ENCODE measurements around the gene CHCHD2. TPM values are rescaled to one million over a fixed set of nuclear protein-coding genes. Genes with fewer than 3 reads are reported as not detected.
"Not testable (repeated sequence)": the region's sequence is repeated elsewhere in the genome, so short reads cannot be mapped to it uniquely, and the experiment has no call there.

The CHCHD2 gene
- polyA plus RNA-seq, 1 donor, result 342 TPM

- H3K4me1 ChIP-seq (ENCODE audit: control insufficient read depth, insufficient read depth, low read length); H3K9me3 ChIP-seq (ENCODE audit: control insufficient read depth, low read depth, low read length); H3K27ac ChIP-seq (ENCODE audit: low read length); DNase-seq; H3K36me3 ChIP-seq (ENCODE audit: control insufficient read depth, insufficient read depth, low read length); H3K4me3 ChIP-seq (ENCODE audit: low read length): not testable (repeated sequence)
- no CpG with 5 or more reads among the region's 3 CpGs for WGBS (ENCODE audit: insufficient coverage, low lambda C conversion rate)
- peaks cover 11% of the 10 kb centered on the region for H3K27me3 ChIP-seq (ENCODE audit: control insufficient read depth, insufficient read depth, low read length)
Observed at GRCh38 chr7:56112244-56112643, 6.0 kb upstream of the CHCHD2 start.

GRCh38 chr7:56110611-56111010 lies 4.3 kb upstream of the CHCHD2 start:
- no peaks in the 10 kb centered on the region for H3K9me3 ChIP-seq (ENCODE audit: control insufficient read depth, low read depth, low read length)
- H3K4me1 ChIP-seq (ENCODE audit: control insufficient read depth, insufficient read depth, low read length), result no peaks in the 10 kb centered on the region
- no peak overlapping the region for H3K4me3 ChIP-seq (ENCODE audit: low read length)
- H3K27ac ChIP-seq (ENCODE audit: low read length), result no peak overlapping the region
- H3K36me3 ChIP-seq (ENCODE audit: control insufficient read depth, insufficient read depth, low read length), result no peaks in the 10 kb centered on the region
- DNase-seq, result no peak
- H3K27me3 ChIP-seq (ENCODE audit: control insufficient read depth, insufficient read depth, low read length), result peaks cover under 1% of the 10 kb centered on the region
- WGBS (ENCODE audit: insufficient coverage, low lambda C conversion rate), result no CpG with 5 or more reads among the region's 1 CpG

DNA sequence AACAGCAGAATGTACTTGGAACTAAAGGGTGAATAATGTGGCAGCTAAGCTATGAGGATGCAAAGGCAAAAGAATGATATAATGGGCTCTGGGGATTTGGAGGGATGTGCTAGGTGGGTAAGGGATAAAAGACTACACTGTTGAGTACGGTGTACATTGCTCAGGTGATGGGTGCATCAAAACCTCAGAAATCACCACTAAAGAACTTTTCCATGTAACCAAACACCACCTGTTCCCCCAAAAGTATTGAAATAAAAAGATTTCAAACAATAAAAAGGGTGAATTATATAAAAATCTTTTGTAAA lies 1.6 kb upstream of the CHCHD2 start:
- Histone ChIP-seq H3K9me3 (ENCODE audit: control insufficient read depth, low read depth, low read length) (no peaks in the 10 kb centered on the region), H3K4me3 (ENCODE audit: low read length) (no peak overlapping the region), H3K36me3 (ENCODE audit: control insufficient read depth, insufficient read depth, low read length) (peaks cover 14% of the 10 kb centered on the region), H3K27me3 (ENCODE audit: control insufficient read depth, insufficient read depth, low read length) (no peaks in the 10 kb centered on the region), H3K4me1 (ENCODE audit: control insufficient read depth, insufficient read depth, low read length) (peaks cover 6% of the 10 kb centered on the region), H3K27ac (ENCODE audit: low read length) (no peak overlapping the region)
- DNase-seq, result no peak
- no CpG with 5 or more reads among the region's 1 CpG for WGBS (ENCODE audit: insufficient coverage, low lambda C conversion rate)

DNA sequence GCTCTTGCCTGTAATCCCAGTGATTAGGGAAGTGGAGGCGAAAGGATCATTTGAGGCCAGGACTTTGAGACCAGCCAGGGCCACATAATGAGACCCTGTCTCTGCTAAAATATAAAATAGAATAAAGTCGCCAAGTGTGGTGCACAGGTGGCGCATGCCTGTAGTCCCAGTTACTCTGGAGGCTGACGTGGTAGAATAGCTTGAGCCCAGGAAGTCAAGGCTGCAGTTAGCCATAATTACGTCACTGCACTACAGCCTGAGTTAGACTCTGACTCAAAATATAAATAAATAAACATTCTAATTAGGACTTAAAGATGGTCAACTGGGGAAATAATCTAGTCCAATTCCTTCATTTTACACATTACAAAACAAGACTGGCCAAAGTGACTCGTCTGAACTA lies 768 bp downstream of the CHCHD2 start:
- peak; percentile 43 to 77 for DNase-seq
- Histone ChIP-seq H3K4me1 (ENCODE audit: control insufficient read depth, insufficient read depth, low read length) (peaks cover 6% of the 10 kb centered on the region), H3K9me3 (ENCODE audit: control insufficient read depth, low read depth, low read length) (no peaks in the 10 kb centered on the region), H3K4me3 (ENCODE audit: low read length) (peak overlapping the region; percentile 76), H3K27ac (ENCODE audit: low read length) (peak overlapping the region; percentile 85), H3K36me3 (ENCODE audit: control insufficient read depth, insufficient read depth, low read length) (peaks cover 38% of the 10 kb centered on the region), H3K27me3 (ENCODE audit: control insufficient read depth, insufficient read depth, low read length) (no peaks in the 10 kb centered on the region)
- WGBS (ENCODE audit: insufficient coverage, low lambda C conversion rate), result 0% methylated on average over 1 of the region's 6 CpGs

GRCh38 chr7:56104138-56104537 lies 2.1 kb downstream of the CHCHD2 start:
- H3K4me1 ChIP-seq (ENCODE audit: control insufficient read depth, insufficient read depth, low read length); H3K27me3 ChIP-seq (ENCODE audit: control insufficient read depth, insufficient read depth, low read length); H3K9me3 ChIP-seq (ENCODE audit: control insufficient read depth, low read depth, low read length); H3K4me3 ChIP-seq (ENCODE audit: low read length); H3K27ac ChIP-seq (ENCODE audit: low read length); DNase-seq: not testable (repeated sequence)
- peaks cover 48% of the 10 kb centered on the region for H3K36me3 ChIP-seq (ENCODE audit: control insufficient read depth, insufficient read depth, low read length)
- no CpG with 5 or more reads among the region's 9 CpGs for WGBS (ENCODE audit: insufficient coverage, low lambda C conversion rate)

- WGBS (ENCODE audit: insufficient coverage, low lambda C conversion rate), result 100% methylated on average over 1 of the region's 3 CpGs
- Histone ChIP-seq H3K36me3 (ENCODE audit: control insufficient read depth, insufficient read depth, low read length) (peaks cover 48% of the 10 kb centered on the region), H3K27ac (ENCODE audit: low read length) (no peak overlapping the region), H3K9me3 (ENCODE audit: control insufficient read depth, low read depth, low read length) (no peaks in the 10 kb centered on the region), H3K4me1 (ENCODE audit: control insufficient read depth, insufficient read depth, low read length) (no peaks in the 10 kb centered on the region), H3K27me3 (ENCODE audit: control insufficient read depth, insufficient read depth, low read length) (no peaks in the 10 kb centered on the region), H3K4me3 (ENCODE audit: low read length) (no peak overlapping the region)
- no peak for DNase-seq
Observed at GRCh38 chr7:56099653-56100052, 6.6 kb downstream of the CHCHD2 start.

GRCh38 chr7:56098187-56099008 lies 7.9 kb downstream of the CHCHD2 start:
- not testable (repeated sequence) for DNase-seq; H3K4me3 ChIP-seq (ENCODE audit: low read length); H3K27ac ChIP-seq (ENCODE audit: low read length); H3K9me3 ChIP-seq (ENCODE audit: control insufficient read depth, low read depth, low read length); H3K27me3 ChIP-seq (ENCODE audit: control insufficient read depth, insufficient read depth, low read length); H3K4me1 ChIP-seq (ENCODE audit: control insufficient read depth, insufficient read depth, low read length)
- peaks cover 39% of the 10 kb centered on the region for H3K36me3 ChIP-seq (ENCODE audit: control insufficient read depth, insufficient read depth, low read length)
- WGBS (ENCODE audit: insufficient coverage, low lambda C conversion rate), result 100% methylated on average over 1 of the region's 8 CpGs

- H3K4me3 ChIP-seq (ENCODE audit: low read length), result no peak overlapping the region
- no peak overlapping the region for H3K27ac ChIP-seq (ENCODE audit: low read length)
- H3K9me3 ChIP-seq (ENCODE audit: control insufficient read depth, low read depth, low read length), result no peaks in the 10 kb centered on the region
- no peaks in the 10 kb centered on the region for H3K4me1 ChIP-seq (ENCODE audit: control insufficient read depth, insufficient read depth, low read length)
- H3K36me3 ChIP-seq (ENCODE audit: control insufficient read depth, insufficient read depth, low read length), result peaks cover 32% of the 10 kb centered on the region
- no CpG with 5 or more reads among the region's 5 CpGs for WGBS (ENCODE audit: insufficient coverage, low lambda C conversion rate)
- DNase-seq, result no peak
- H3K27me3 ChIP-seq (ENCODE audit: control insufficient read depth, insufficient read depth, low read length), result no peaks in the 10 kb centered on the region
Observed at GRCh38 chr7:56097700-56098099, 8.6 kb downstream of the CHCHD2 start.

DNA sequence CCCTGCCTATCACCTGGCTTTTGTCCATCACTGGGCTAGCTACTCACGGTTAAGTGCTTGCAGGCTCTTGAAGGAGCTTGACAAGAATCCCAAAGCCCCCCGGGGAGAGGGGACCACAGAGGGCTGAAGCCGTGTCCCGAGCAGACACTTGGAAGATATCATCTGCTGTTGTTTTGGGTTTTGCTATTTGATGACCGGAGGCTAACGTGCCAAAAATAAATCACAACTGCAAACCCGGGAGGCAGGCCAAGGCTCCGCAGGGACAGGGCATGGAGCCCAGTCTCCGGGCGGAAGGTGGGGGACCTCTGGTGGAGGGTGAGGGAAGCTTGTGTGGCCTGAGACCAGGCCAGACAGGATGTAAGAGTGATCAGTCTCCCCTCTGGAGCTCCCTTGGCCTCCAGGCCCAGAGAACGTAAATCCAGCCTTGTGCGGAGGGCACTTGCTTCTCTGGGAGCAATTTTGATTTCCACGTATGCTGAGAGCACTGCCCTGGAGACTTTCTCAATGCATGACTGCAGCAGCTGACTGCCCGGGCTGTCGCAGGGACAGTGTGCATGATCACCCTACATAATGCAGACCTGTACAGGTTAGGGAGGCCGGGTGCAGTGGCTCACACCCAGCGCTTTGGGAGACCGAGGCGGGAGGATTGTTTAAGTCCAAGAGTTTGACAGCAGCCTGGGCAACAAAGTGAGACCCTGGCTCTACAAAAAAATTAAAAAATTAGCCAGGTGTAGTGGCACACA lies 13.3 kb downstream of the CHCHD2 start, which contains the start of gene PHKG1:
TSS of gene PHKG1 (minus strand) at position 164 of the 743 bp plus-strand sequence. CDS start 4,011 bp downstream, outside the sequence.
- DNase-seq, result peak in 1 of 2 donors; percentile 31
- peaks cover 5% of the 10 kb centered on the region for H3K36me3 ChIP-seq (ENCODE audit: control insufficient read depth, insufficient read depth, low read length)
- no peaks in the 10 kb centered on the region for H3K27me3 ChIP-seq (ENCODE audit: control insufficient read depth, insufficient read depth, low read length)
- H3K4me3 ChIP-seq (ENCODE audit: low read length), result no peak within 1 kb of the TSS
- WGBS (ENCODE audit: insufficient coverage, low lambda C conversion rate), result no CpG with 5 or more reads among the region's 19 CpGs
- H3K4me1 ChIP-seq (ENCODE audit: control insufficient read depth, insufficient read depth, low read length), result no peaks in the 10 kb centered on the region
- H3K27ac ChIP-seq (ENCODE audit: low read length), result no peak within 1 kb of the TSS
- no peaks in the 10 kb centered on the region for H3K9me3 ChIP-seq (ENCODE audit: control insufficient read depth, low read depth, low read length)

DNA sequence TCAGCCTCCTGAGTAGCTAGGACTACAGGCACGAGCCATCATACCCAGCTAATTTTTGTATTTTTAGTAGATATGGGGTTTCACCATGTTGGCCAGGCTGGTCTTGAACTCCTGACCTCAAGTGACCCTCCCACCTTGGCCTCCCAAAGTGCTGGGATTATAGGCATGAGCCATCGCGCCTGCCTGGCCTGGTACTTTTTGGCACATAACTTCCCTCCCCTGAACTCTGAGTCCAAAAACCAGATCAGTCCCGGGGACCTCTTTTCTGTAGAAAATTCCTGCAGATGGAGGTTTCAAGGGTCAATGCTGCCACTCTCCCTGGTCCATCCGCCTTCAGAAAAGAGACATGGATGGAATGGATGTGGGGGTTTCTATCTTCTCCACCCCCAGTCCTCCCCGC lies 13.9 kb downstream of the CHCHD2 start:
- not testable (repeated sequence) for H3K9me3 ChIP-seq (ENCODE audit: control insufficient read depth, low read depth, low read length); DNase-seq; H3K27ac ChIP-seq (ENCODE audit: low read length); H3K4me1 ChIP-seq (ENCODE audit: control insufficient read depth, insufficient read depth, low read length); H3K4me3 ChIP-seq (ENCODE audit: low read length); H3K27me3 ChIP-seq (ENCODE audit: control insufficient read depth, insufficient read depth, low read length); H3K36me3 ChIP-seq (ENCODE audit: control insufficient read depth, insufficient read depth, low read length)
- no CpG with 5 or more reads among the region's 6 CpGs for WGBS (ENCODE audit: insufficient coverage, low lambda C conversion rate)

Data from large intestine (tissue), 3 donors.